H1 (cell line): ENCODE measurements around the gene KCNH5. TPM values are rescaled to one million over a fixed set of nuclear protein-coding genes. Genes with fewer than 3 reads are reported as not detected.

ENCODE experiments used
- CTCF ChIA-PET: fragments of 300-600 bp; sonication (Branson Sonifier 250); formaldehyde crosslinking; loops from one replicate; lab custom pipeline; 2021; ENCODE audit not compliant: partially characterized antibody; lab: Charles Lee
- POLR2A ChIA-PET: fragments of 300-600 bp; sonication (Branson Sonifier 250); formaldehyde crosslinking; loops from one replicate; lab custom pipeline; 2021; ENCODE audit warnings: inconsistent platforms; ENCODE audit not compliant: partially characterized antibody; lab: Charles Lee
- DNase-seq, 2 experiments: peaks; one replicate each; pipeline versions ENCODE4 v3.0.0 to v3.0.0-alpha.2; 2010 to 2022; ENCODE audit warnings: low spot score in 2 of 2, low read depth in 1 of 2, mixed read lengths in 1 of 2
- FAIRE-seq: peaks from 2 replicates; lab custom pipeline; 2011; peaks lifted over from hg19 to GRCh38; lab: Jason Lieb, UNC
- H2AFZ ChIP-seq: 2 replicates; pipeline ENCODE4 v1.8.1; 2012; ENCODE audit warnings: low read length, inconsistent platforms
- H2AK5ac ChIP-seq: 2 replicates; pipeline ENCODE4 v1.6.1; 2013; ENCODE audit warnings: low read depth, low read length
- H2BK120ac ChIP-seq: replicated peaks from 2 replicates; pipeline ENCODE3; 2013; ENCODE audit warnings: low read depth, low read length, inconsistent platforms
- H2BK12ac ChIP-seq: 2 replicates; pipeline ENCODE4 v1.6.1; 2013; ENCODE audit warnings: low read depth, low read length
- H2BK15ac ChIP-seq: 2 replicates; pipeline ENCODE4 v1.6.1; 2013; ENCODE audit warnings: low read length
- H2BK20ac ChIP-seq: 2 replicates; pipeline ENCODE4 v1.6.1; 2013; ENCODE audit warnings: low read length
- H2BK5ac ChIP-seq: 2 replicates; pipeline ENCODE4 v1.6.1; 2013; ENCODE audit warnings: low read depth, low read length
- H3K14ac ChIP-seq: 2 replicates; pipeline ENCODE4 v1.6.1; 2013; ENCODE audit warnings: inconsistent platforms; ENCODE audit not compliant: insufficient read length
- H3K18ac ChIP-seq: 2 replicates; pipeline ENCODE4 v1.6.1; 2013; ENCODE audit warnings: low read length; ENCODE audit errors: extremely low read depth
- H3K23ac ChIP-seq: 2 replicates; pipeline ENCODE4 v1.6.1; 2013; ENCODE audit warnings: inconsistent platforms; ENCODE audit not compliant: insufficient read length
- H3K23me2 ChIP-seq: 2 replicates; pipeline ENCODE4 v1.6.1; 2013; ENCODE audit warnings: low read depth, low read length
- H3K27ac ChIP-seq: 2 replicates; pipeline ENCODE4 v1.6.1; 2011; ENCODE audit warnings: low read depth, low read length, inconsistent platforms
- H3K27me3 ChIP-seq, 4 experiments: replicated peaks in 1 of 4; 1 replicate in 1 of 4; 2 replicates in 3 of 4; pipeline versions ENCODE4 v1.6.1 to v1.8.1; 2011 to 2013; ENCODE audit warnings: low read length in 3 of 4, mild to moderate bottlenecking in 3 of 4, inconsistent platforms in 2 of 4, mixed read lengths in 2 of 4, moderate library complexity in 1 of 4; ENCODE audit not compliant: control insufficient read depth in 3 of 4, insufficient read depth in 3 of 4; ENCODE audit errors: extremely low read depth in 1 of 4
- H3K36me3 ChIP-seq, 4 experiments: 2 replicates each; pipeline versions ENCODE4 v1.6.1 to v1.8.1; 2011 to 2013; ENCODE audit warnings: mild to moderate bottlenecking in 4 of 4, low read length in 3 of 4, moderate library complexity in 2 of 4, control low read depth in 1 of 4, inconsistent platforms in 1 of 4; ENCODE audit not compliant: insufficient read depth in 4 of 4, control insufficient read depth in 2 of 4
- H3K4ac ChIP-seq: replicated peaks from 2 replicates; pipeline ENCODE3; 2013; ENCODE audit warnings: low read length, low read depth, mixed read lengths, inconsistent platforms; ENCODE audit not compliant: insufficient read length
- H3K4me1 ChIP-seq, 4 experiments: replicated peaks in 1 of 4; 1 replicate in 1 of 4; 2 replicates in 3 of 4; pipeline versions ENCODE4 v1.6.1 to v1.8.1; 2011 to 2013; ENCODE audit warnings: low read length in 3 of 4, inconsistent platforms in 2 of 4, mixed read lengths in 1 of 4; ENCODE audit not compliant: insufficient read depth in 4 of 4, control insufficient read depth in 3 of 4
- H3K4me2 ChIP-seq, 2 experiments: 2 replicates each; pipeline versions ENCODE4 v1.6.1 to v1.8.1; 2011 to 2013; ENCODE audit warnings: low read depth in 2 of 2, low read length in 2 of 2, control low read depth in 1 of 2, inconsistent platforms in 1 of 2, mild to moderate bottlenecking in 1 of 2; ENCODE audit not compliant: insufficient read depth in 1 of 2
- H3K4me3 ChIP-seq, 4 experiments: fragments of 200-600, 300-600 bp in 1 of 4; sonication (generic), shearing (Covaris generic), sonication (Bioruptor Twin) in 1 of 4; 2 replicates each; pipeline versions ENCODE4 v1.5.1 to v1.8.1; 2011 to 2016; ENCODE audit warnings: low read length in 4 of 4, low read depth in 3 of 4, control low read depth in 2 of 4, inconsistent platforms in 2 of 4, mild to moderate bottlenecking in 2 of 4, mixed read lengths in 1 of 4, moderate library complexity in 1 of 4; ENCODE audit not compliant: insufficient read depth in 2 of 4; ENCODE audit errors: extremely low read depth in 1 of 4
- H3K56ac ChIP-seq: replicated peaks from 2 replicates; pipeline ENCODE3; 2013; ENCODE audit warnings: low read depth, mild to moderate bottlenecking, mixed read lengths, low read length, inconsistent platforms; ENCODE audit not compliant: insufficient read length
- H3K79me1 ChIP-seq: 2 replicates; pipeline ENCODE4 v1.6.1; 2013; ENCODE audit warnings: low read depth, low read length, control low read depth
- H3K79me2 ChIP-seq, 2 experiments: 2 replicates each; pipeline versions ENCODE4 v1.6.1 to v1.8.1; 2012 to 2013; ENCODE audit warnings: low read length in 2 of 2, mild to moderate bottlenecking in 2 of 2, inconsistent platforms in 1 of 2; ENCODE audit not compliant: insufficient read depth in 2 of 2, control insufficient read depth in 1 of 2
- H3K9ac ChIP-seq, 4 experiments: replicated peaks in 1 of 4; 1 replicate in 1 of 4; 2 replicates in 3 of 4; pipeline versions ENCODE4 v1.6.1 to v1.8.1; 2011 to 2013; ENCODE audit warnings: low read depth in 3 of 4, low read length in 3 of 4, control low read depth in 2 of 4, mild to moderate bottlenecking in 2 of 4, moderate library complexity in 2 of 4, inconsistent platforms in 1 of 4; ENCODE audit errors: extremely low read depth in 1 of 4
- H3K9me3 ChIP-seq, 2 experiments: 2 replicates each; pipeline versions ENCODE4 v1.6.1 to v1.8.1; 2012 to 2013; ENCODE audit warnings: mild to moderate bottlenecking in 2 of 2, moderate library complexity in 2 of 2, control low read depth in 1 of 2, inconsistent platforms in 1 of 2, low read depth in 1 of 2, low read length in 1 of 2, mixed read lengths in 1 of 2; ENCODE audit not compliant: insufficient read depth in 2 of 2
- H4K20me1 ChIP-seq, 2 experiments: replicated peaks in 1 of 2; 2 replicates each; pipeline versions ENCODE3 to v1.8.1; 2011 to 2013; ENCODE audit warnings: inconsistent platforms in 2 of 2, low read length in 2 of 2, mild to moderate bottlenecking in 1 of 2; ENCODE audit not compliant: insufficient read depth in 2 of 2, control insufficient read depth in 1 of 2
- H4K5ac ChIP-seq: 2 replicates; pipeline ENCODE4 v1.6.1; 2013; ENCODE audit warnings: low read length, low read depth, mixed read lengths, inconsistent platforms; ENCODE audit not compliant: insufficient read length
- H4K8ac ChIP-seq: 2 replicates; pipeline ENCODE4 v1.8.0; 2013; ENCODE audit warnings: mild to moderate bottlenecking, moderate library complexity, low read length, inconsistent platforms; ENCODE audit not compliant: insufficient read depth; ENCODE audit errors: extremely low read depth
- H4K91ac ChIP-seq: replicated peaks from 2 replicates; pipeline ENCODE3; 2013; ENCODE audit warnings: low read length, mixed read lengths, inconsistent platforms; ENCODE audit not compliant: insufficient read length
- CBX5 ChIP-seq: fragments of 300-800, 300-1000 bp; sonication (generic); IDR thresholded peaks from 2 replicates; pipeline ENCODE4 v1.7.1; 2016; ENCODE audit warnings: antibody characterized with exemption, low read length, low read depth
- CTBP2 ChIP-seq: IDR thresholded peaks from 2 replicates; pipeline ENCODE4 v1.7.0; 2011; ENCODE audit warnings: borderline replicate concordance, mild to moderate bottlenecking, moderate library complexity, mixed read lengths, low read length; ENCODE audit not compliant: insufficient read depth, insufficient read length
- EP300 ChIP-seq, 2 experiments: IDR thresholded peaks; 1 replicate in 1 of 2; 2 replicates in 1 of 2; pipeline ENCODE4 v1.6.1; 2011 to 2012; ENCODE audit warnings: low read depth in 2 of 2, low read length in 2 of 2, mild to moderate bottlenecking in 2 of 2, borderline replicate concordance in 1 of 2, inconsistent platforms in 1 of 2, moderate library complexity in 1 of 2
- EZH2 ChIP-seq: fragments of 200-600 bp; sonication (generic); IDR thresholded peaks from 2 replicates; pipeline ENCODE4 v1.7.1; 2012; ENCODE audit warnings: low read depth, mild to moderate bottlenecking, moderate library complexity, low read length, inconsistent platforms; ENCODE audit not compliant: severe bottlenecking
- KDM4A ChIP-seq: IDR thresholded peaks from one replicate; pipeline ENCODE4 v1.7.1; 2012; ENCODE audit warnings: low read depth, mild to moderate bottlenecking, moderate library complexity, low read length, inconsistent platforms; ENCODE audit not compliant: severe bottlenecking
- RFX5 ChIP-seq: IDR thresholded peaks from 2 replicates; pipeline ENCODE4 v1.6.1; 2011; ENCODE audit warnings: low read depth, low read length, improper control_type of control experiment, borderline replicate concordance
- RNF2 ChIP-seq: fragments of 200-900, 300-1000 bp; sonication (generic); IDR thresholded peaks from 2 replicates; pipeline ENCODE4 v1.7.1; 2016; ENCODE audit warnings: borderline replicate concordance, low read depth, mild to moderate bottlenecking, antibody characterized with exemption, low read length; ENCODE audit not compliant: poor library complexity, severe bottlenecking; ENCODE audit errors: missing control alignments
- SIRT6 ChIP-seq: IDR thresholded peaks from one replicate; pipeline ENCODE4 v1.7.1; 2012; ENCODE audit warnings: low read length, inconsistent platforms
- WGBS, 2 experiments: shearing (Covaris generic) in 1 of 2; methylation state at CpG; one replicate each; pipeline versions ENCODE4 v1.1.6 to v1.1.7; 2013 to 2015; ENCODE audit warnings: low lambda C conversion rate in 2 of 2, mixed read lengths in 2 of 2, inconsistent platforms in 1 of 2, low coverage in 1 of 2, missing lambda C conversion rate in 1 of 2; ENCODE audit not compliant: insufficient replicate concordance in 2 of 2, insufficient coverage in 1 of 2, insufficient read length in 1 of 2; ENCODE audit errors: extremely low coverage in 1 of 2, missing lambda C conversion rate in 1 of 2; 5-methylcytosine and 5-hydroxymethylcytosine counted together
- polyA plus RNA-seq, 7 experiments: library from polyadenylated mRNA; depleted of rRNA in 3 of 7; stranded (reverse) in 5 of 7; unstranded in 2 of 7; fragments of >200 nt in 5 of 7; fragments of 200-250 nt in 2 of 7; gene quantifications; 1 replicate in 5 of 7; 2 replicates in 1 of 7; 4 replicates in 1 of 7; pipeline versions ENCODE4 v1.2.1 to v1.2.3, GENCODE V29; 2011 to 2013; ENCODE audit warnings: missing spikeins in 2 of 7, mixed read lengths in 2 of 7
- total RNA-seq: library from RNA; stranded (reverse); fragmentation: NEBNext Ultra II Directional; extraction: Animal tissue kit (Norgen Biotek cat#: 25700); gene quantifications from 2 replicates; pipeline ENCODE4 v1.2.1, GENCODE V29; 2021
- TF ChIP-seq, protein P1 (sequence below): IDR thresholded peaks from 2 replicates; pipeline ENCODE4 v1.6.1; 2012; ENCODE audit warnings: inconsistent platforms
- TF ChIP-seq, protein P2 (sequence below): IDR thresholded peaks from 2 replicates; pipeline ENCODE4 v1.6.1; 2012; ENCODE audit warnings: low read length, inconsistent platforms

KCNH5 gene
- total and polyA plus RNA-seq, 2 of the 8 experiments (the other 6 are each of a cell fraction or from before 2014, with no cell fraction given): 0.24 to 0.50 TPM

DNA sequence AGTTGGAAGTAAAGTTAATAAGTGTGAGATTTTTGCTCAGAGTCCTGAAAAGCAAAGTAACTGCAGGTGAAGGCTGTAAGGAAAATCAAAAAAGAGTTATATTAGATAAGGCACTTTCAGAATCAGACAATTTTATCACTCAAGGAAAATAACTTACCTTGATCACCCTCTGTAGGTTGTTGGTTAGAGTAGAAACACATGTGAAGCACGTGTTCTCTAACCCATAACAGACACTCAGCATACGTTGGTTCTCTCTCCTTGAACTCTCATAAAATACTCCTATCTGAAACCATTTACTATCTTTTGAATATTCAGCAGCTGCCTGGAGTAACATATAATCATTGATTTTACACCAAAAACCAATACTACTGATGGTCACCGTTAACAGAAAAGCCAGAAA, 335.5 kb downstream of the KCNH5 start:
- Histone ChIP-seq H3K23me2 (no peaks in the 10 kb centered on the region), H3K4me3 (no peak overlapping the region), H3K56ac (no peak overlapping the region), H2BK15ac (no peak overlapping the region), H2BK5ac (no peak overlapping the region), H4K8ac (no peak overlapping the region), H2BK120ac (no peak overlapping the region), H4K20me1 (no peaks in the 10 kb centered on the region), H2AFZ (no peak overlapping the region), H3K79me2 (no peaks in the 10 kb centered on the region), H2BK20ac (no peak overlapping the region), H3K27me3 (no peaks in the 10 kb centered on the region), H3K79me1 (no peaks in the 10 kb centered on the region), H2BK12ac (no peak overlapping the region), H3K4me1 (no peaks in the 10 kb centered on the region), H3K18ac (no peak overlapping the region), H3K4ac (no peak overlapping the region), H3K9ac (no peak overlapping the region), H3K36me3 (no peaks in the 10 kb centered on the region), H3K4me2 (no peak overlapping the region), H3K9me3 (no peaks in the 10 kb centered on the region), H3K14ac (no peak overlapping the region), H3K27ac (no peak overlapping the region), H2AK5ac (no peak overlapping the region), H4K91ac (no peak overlapping the region), H3K23ac (no peak overlapping the region), H4K5ac (no peak overlapping the region)
- FAIRE-seq: no peak
- 60% methylated on average over 3 of the region's 3 CpGs; no CpG with 5 or more reads in 1 of the 2 experiments for WGBS, 2 experiments
- ChIA-PET CTCF (no interaction called here), POLR2A (no interaction called here)
- TF ChIP-seq EZH2 (no peak), KDM4A (no peak), RFX5 (no peak), CTBP2 (no peak), RNF2 (no peak), CBX5 (no peak), SIRT6 (no peak), EP300 (IDR thresholded peaks at IDR 0.05; ENCODE audit: borderline replicate concordance in 1 of 2, low read depth in 2 of 2, low read length in 2 of 2) (no peak)
- TF ChIP-seq, protein P1, sequence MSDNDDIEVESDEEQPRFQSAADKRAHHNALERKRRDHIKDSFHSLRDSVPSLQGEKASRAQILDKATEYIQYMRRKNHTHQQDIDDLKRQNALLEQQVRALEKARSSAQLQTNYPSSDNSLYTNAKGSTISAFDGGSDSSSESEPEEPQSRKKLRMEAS: no peak
- TF ChIP-seq, protein P2, sequence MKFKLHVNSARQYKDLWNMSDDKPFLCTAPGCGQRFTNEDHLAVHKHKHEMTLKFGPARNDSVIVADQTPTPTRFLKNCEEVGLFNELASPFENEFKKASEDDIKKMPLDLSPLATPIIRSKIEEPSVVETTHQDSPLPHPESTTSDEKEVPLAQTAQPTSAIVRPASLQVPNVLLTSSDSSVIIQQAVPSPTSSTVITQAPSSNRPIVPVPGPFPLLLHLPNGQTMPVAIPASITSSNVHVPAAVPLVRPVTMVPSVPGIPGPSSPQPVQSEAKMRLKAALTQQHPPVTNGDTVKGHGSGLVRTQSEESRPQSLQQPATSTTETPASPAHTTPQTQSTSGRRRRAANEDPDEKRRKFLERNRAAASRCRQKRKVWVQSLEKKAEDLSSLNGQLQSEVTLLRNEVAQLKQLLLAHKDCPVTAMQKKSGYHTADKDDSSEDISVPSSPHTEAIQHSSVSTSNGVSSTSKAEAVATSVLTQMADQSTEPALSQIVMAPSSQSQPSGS: no peak
- no peak for DNase-seq
